Thyroid gland (tissue), 4 donors: Measurements from ENCODE around the gene CIDEC. TPM values are rescaled to one million over a fixed set of nuclear protein-coding genes. Genes with fewer than 3 reads are reported as not detected.
A peak's percentile ranks its signal among the peaks of the same experiment; 100 is the strongest.
"Not testable (repeated sequence)": the region's sequence is repeated elsewhere in the genome, so short reads cannot be mapped to it uniquely, and the experiment has no call there.

Experiments
- DNase-seq, 2 donors: peaks; one replicate each; pipeline ENCODE4 v3.0.0-alpha.2; 2019
- H3K27ac ChIP-seq, 3 donors: fragments of 200-600 bp; sonication (generic); 1 replicate in 2 of 3; 2 replicates in 1 of 3; pipeline ENCODE4 v1.5.1; 2016 to 2019; ENCODE audit warnings: mild to moderate bottlenecking in 1 of 3, moderate library complexity in 1 of 3
- H3K27me3 ChIP-seq: fragments of 200-600 bp; sonication (generic); one replicate; pipeline ENCODE4 v1.5.1; 2019
- H3K36me3 ChIP-seq, 2 donors: fragments of 200-600 bp; sonication (generic); one replicate each; pipeline ENCODE4 v1.5.1; 2016 to 2019
- H3K4me1 ChIP-seq, 2 donors: fragments of 200-600 bp; sonication (generic); one replicate each; pipeline ENCODE4 v1.5.1; 2017 to 2019
- H3K4me3 ChIP-seq, 3 donors: fragments of 200-600 bp; sonication (generic); replicated peaks in 1 of 3; 1 replicate in 2 of 3; 2 replicates in 1 of 3; pipeline ENCODE4 v1.5.1; 2016; ENCODE audit warnings: mild to moderate bottlenecking in 1 of 3
- H3K9me3 ChIP-seq: fragments of 200-600 bp; sonication (generic); one replicate; pipeline ENCODE4 v1.5.1; 2017
- POLR2A ChIP-seq, 2 donors: fragments of 450-650 bp; IDR thresholded peaks; one replicate each; pipeline ENCODE4 v1.6.1; 2017; ENCODE audit warnings: antibody characterized with exemption in 2 of 2, mild to moderate bottlenecking in 2 of 2, moderate library complexity in 1 of 2
- WGBS, 2 donors: methylation state at CpG; one replicate each; pipeline ENCODE4 v1.1.5; 2017; 5-methylcytosine and 5-hydroxymethylcytosine counted together
- intact Hi-C: fragments of 100-400 bp; cut with DNase I; formaldehyde crosslinking; loops from one replicate; pipeline ENCODE4 v1.15.1; 2023
- total RNA-seq, 4 donors: library from RNA; depleted of rRNA; stranded (reverse); fragments of >200 nt; gene quantifications; one replicate each; pipeline ENCODE4 v1.2.3, GENCODE V29; 2016
- TF ChIP-seq, protein P1 (sequence below), 6 experiments: fragments of 200-600 bp in 3 of 6; fragments of 450-650 bp in 3 of 6; sonication (generic) in 3 of 6; IDR thresholded peaks; one replicate each; pipeline ENCODE4 v1.5.1; 2016 to 2019; ENCODE audit warnings: antibody characterized with exemption in 6 of 6, mild to moderate bottlenecking in 2 of 6, inconsistent platforms in 1 of 6, moderate library complexity in 1 of 6

The CIDEC gene
- total RNA-seq, 4 donors from 2014 or later, result 2.2 to 9.4 (median 3.0) TPM

DNA sequence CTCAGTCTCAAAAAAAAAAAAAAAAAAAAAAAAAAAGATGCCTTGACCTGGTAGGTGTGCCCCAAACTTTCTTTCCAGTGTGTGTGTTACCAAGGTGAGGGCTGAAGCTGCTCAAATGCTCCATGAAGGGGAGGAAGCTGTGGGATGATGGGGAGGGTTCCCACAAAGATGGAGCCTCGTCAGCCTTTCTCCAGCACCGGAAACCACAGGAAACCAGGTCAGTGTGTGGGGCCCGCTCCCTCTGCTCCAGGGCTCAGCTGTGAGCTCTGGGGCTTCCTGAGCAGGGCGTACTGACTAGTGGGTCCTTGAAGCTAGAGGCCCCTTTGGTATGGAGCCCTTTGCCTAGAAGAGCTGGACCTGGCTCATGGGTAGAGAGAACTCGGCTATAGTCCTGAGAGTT, 21.9 kb upstream of the CIDEC start:
- Histone ChIP-seq H3K4me3 (no peak overlapping the region), H3K36me3 (no peaks in the 10 kb centered on the region), H3K27ac (peak overlapping the region in 1 of 3 donors; percentile 5), H3K4me1 (peaks cover 16 to 21% of the 10 kb centered on the region in 2 donors), H3K27me3 (no peaks in the 10 kb centered on the region), H3K9me3 (no peaks in the 10 kb centered on the region)
- no peak for DNase-seq
- intact Hi-C loops, result no loop called here
- TF ChIP-seq POLR2A (IDR thresholded peaks at IDR 0.05), result no peak
- TF ChIP-seq, protein P1, sequence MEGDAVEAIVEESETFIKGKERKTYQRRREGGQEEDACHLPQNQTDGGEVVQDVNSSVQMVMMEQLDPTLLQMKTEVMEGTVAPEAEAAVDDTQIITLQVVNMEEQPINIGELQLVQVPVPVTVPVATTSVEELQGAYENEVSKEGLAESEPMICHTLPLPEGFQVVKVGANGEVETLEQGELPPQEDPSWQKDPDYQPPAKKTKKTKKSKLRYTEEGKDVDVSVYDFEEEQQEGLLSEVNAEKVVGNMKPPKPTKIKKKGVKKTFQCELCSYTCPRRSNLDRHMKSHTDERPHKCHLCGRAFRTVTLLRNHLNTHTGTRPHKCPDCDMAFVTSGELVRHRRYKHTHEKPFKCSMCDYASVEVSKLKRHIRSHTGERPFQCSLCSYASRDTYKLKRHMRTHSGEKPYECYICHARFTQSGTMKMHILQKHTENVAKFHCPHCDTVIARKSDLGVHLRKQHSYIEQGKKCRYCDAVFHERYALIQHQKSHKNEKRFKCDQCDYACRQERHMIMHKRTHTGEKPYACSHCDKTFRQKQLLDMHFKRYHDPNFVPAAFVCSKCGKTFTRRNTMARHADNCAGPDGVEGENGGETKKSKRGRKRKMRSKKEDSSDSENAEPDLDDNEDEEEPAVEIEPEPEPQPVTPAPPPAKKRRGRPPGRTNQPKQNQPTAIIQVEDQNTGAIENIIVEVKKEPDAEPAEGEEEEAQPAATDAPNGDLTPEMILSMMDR (IDR thresholded peaks at IDR 0.05), result no peak
- 76 to 77% methylated on average over 5 of the region's 5 CpGs for WGBS, 2 donors

DNA sequence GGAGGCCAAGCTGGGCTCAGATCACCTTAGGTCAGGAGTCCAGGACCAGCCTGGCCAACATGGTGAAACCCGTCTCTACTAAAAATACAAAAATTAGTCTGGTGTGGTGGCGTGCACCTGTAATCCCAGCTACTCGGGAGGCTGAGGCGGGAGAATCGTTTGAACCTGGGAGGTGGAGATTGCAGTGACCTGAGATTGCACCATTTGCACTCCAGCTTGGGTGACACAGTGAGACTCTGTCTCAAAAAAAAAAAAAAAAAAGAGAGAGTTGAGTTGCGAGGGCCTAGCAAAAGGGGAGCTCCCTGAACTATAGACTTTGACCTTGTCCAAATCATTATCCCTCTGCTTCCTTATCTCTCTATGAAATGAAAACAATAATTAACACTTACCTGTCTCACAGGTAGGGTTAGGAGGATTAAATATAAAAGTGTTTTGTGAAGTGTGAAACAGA, 20.9 kb upstream of the CIDEC start:
- intact Hi-C loops, H3K36me3 ChIP-seq, DNase-seq, H3K9me3 ChIP-seq, H3K27me3 ChIP-seq, H3K4me3 ChIP-seq, H3K27ac ChIP-seq: not testable (repeated sequence)
- peaks cover 16 to 21% of the 10 kb centered on the region in 2 donors for H3K4me1 ChIP-seq
- WGBS, 2 donors, result 94 to 97% methylated on average over 6 of the region's 6 CpGs

DNA sequence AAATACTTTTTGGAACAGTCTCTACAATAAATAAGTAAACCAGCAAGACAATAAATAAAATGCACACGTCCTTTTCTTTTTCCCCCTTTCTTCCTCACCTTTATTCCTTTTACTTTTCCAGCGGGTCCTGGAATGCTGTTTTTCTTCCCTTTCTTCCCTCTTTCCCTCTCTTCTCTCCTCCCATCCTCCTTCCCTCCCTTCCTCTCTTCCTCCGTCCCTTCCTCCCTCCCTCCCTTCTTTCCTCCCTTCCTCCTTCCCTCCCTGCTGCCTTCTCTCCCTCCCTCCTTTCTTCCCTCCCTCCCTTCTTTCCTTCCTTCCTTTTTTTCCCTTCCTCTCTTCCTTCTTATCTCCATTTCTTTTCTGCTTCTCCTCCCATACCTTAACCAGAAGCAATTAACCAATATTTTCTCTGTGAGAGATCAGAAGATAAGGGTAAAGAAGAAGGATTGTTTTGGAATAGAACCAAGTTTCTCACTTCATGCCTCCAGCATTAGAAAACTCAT, 19.3 kb upstream of the CIDEC start:
- H3K9me3 ChIP-seq, result no peaks in the 10 kb centered on the region
- no peaks in the 10 kb centered on the region for H3K27me3 ChIP-seq
- H3K4me3 ChIP-seq, result no peak overlapping the region
- peaks cover 16 to 21% of the 10 kb centered on the region in 2 donors for H3K4me1 ChIP-seq
- no peaks in the 10 kb centered on the region for H3K36me3 ChIP-seq
- WGBS, 2 donors, result 77 to 79% methylated on average over 3 of the region's 3 CpGs
- no peak for TF ChIP-seq POLR2A (IDR thresholded peaks at IDR 0.05)
- TF ChIP-seq, protein P1 (IDR thresholded peaks at IDR 0.05), result no peak
- intact Hi-C loops, result no loop called here
- no peak for DNase-seq
- H3K27ac ChIP-seq, result no peak overlapping the region

DNA sequence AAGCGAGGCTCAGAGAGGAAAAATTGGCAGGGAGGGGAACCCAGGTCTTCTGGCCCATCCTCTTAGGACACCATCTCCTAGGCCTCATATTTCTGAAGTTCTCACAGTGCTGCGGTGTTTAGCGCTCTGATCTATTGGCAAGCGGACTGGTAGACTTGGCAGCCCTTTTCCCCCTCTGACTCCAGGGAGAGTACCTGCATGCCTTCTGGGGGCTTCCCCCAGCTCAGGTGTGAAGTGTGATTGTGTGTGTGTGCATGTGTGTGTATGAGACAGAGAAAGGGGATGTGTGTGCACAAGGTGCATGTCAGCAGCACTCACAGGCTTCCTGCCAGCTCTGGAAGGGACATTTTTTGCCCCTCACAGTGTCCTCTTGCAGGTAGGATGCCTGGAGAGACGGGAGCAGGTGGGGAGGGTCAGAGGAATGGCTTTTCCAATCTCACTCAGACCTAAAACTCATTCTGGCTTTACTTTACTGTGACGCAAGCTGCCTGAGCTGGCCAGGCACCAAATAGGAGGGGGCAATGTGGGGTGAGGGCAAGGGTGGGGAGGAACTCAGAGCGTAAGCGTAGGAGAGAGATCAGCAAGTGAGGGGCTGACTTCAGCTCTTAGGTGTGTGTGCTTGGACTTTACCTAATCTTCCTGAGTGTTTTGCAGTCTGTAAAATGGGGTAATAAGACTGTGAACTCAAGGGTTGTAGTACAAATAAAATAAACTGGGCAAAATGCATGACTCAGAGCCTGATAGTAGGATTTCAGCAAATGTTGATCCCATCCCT, 18.6 kb upstream of the CIDEC start:
- TF ChIP-seq POLR2A (IDR thresholded peaks at IDR 0.05), result no peak
- TF ChIP-seq, protein P1 (IDR thresholded peaks at IDR 0.05), result no peak
- Histone ChIP-seq H3K9me3 (no peaks in the 10 kb centered on the region), H3K4me3 (no peak overlapping the region), H3K36me3 (peaks cover 0 to under 1% of the 10 kb centered on the region in 2 donors), H3K27ac (no peak overlapping the region), H3K4me1 (peaks cover 16 to 18% of the 10 kb centered on the region in 2 donors), H3K27me3 (no peaks in the 10 kb centered on the region)
- DNase-seq, result no peak
- intact Hi-C loops, result no loop called here
- WGBS, 2 donors, result 70 to 72% methylated on average over 8 of the region's 8 CpGs

DNA sequence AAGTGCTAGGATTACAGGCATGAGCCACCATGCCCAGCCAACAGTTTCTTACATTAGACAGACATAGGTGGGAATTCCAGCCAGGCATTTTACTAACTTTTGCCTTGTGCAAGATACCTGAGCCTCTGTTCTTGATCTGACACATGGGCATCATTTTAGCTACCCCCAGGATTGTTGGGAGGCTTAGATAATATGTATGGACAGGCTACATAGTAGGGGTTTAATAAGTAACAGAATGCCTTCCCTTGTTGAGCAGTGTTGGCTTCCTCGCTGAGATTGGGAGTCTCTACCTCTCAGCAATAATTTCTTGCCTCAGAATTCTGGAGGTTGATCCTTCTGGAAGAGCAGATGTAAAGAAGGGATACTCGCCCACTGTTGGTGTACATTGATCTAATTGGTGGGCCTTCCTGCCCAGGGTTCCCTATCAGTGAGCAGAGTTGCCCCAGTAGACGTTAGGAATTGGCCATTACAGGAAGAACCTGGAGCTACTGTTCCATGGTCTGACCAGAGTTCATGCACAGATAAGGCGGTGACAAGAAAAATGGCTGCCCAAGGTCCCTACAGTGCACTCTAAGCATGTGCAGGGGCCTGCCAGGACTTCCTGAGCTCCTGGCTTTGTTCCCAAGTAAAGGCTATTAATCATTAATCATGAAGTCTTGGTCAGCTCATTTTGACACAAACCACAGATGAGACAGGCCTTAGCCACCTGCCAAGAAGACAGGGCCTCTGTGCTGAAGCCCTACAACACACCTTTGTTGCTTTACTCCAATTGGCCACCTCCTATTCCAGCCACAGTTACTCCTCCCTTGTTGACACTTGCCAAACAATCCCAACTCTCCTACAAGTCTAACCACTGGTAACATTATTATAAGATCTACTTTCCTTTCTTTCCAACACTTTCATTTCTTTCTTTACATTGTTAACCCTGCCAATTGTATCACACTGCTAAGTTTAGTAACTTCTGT, 17.6 kb upstream of the CIDEC start:
- DNase-seq, result no peak
- H3K4me1 ChIP-seq, result peaks cover 7 to 8% of the 10 kb centered on the region in 2 donors
- no peak overlapping the region for H3K27ac ChIP-seq
- 69 to 90% methylated on average over 4 of the region's 4 CpGs for WGBS, 2 donors
- H3K4me3 ChIP-seq, result no peak overlapping the region
- TF ChIP-seq POLR2A (IDR thresholded peaks at IDR 0.05), result no peak
- TF ChIP-seq, protein P1 (IDR thresholded peaks at IDR 0.05), result no peak
- intact Hi-C loops, result no loop called here
- H3K9me3 ChIP-seq, result no peaks in the 10 kb centered on the region
- H3K27me3 ChIP-seq, result no peaks in the 10 kb centered on the region
- peaks cover 7 to 10% of the 10 kb centered on the region in 2 donors for H3K36me3 ChIP-seq

DNA sequence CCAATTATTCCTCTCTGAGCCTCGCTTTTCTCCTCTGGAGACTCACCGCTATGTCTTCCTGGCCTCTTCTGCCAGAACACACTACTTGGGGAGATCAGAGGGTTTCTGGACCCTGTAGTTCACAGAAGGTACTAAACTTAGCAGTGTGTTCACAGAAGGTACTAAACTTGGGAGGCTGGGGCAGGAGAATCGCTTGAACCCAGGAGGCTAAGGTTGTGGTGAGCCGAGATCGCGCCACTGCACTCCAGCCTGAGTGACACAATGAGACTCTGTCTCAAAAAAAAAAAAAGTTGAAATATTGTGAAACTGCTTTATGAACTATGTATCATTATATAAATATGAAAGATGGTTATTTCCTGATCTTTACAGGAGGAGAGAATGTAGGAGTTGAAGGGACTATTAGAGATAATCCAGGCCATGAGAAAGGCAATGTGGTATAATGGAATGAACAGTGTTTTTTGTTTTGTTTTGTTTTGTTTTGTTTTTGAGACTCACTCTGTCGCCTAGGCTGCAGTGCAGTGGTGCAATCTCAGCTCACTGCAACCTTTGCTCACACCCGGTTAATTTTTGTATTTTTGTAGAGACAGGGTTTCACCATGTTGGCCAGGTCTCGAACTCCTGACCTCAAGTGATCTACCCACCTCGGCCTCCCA, 16.8 kb upstream of the CIDEC start:
- H3K27ac ChIP-seq, H3K4me1 ChIP-seq, H3K9me3 ChIP-seq, H3K27me3 ChIP-seq, H3K4me3 ChIP-seq, intact Hi-C loops, DNase-seq: not testable (repeated sequence)
- WGBS, 2 donors, result 94 to 96% methylated on average over 10 of the region's 10 CpGs
- peaks cover 7 to 13% of the 10 kb centered on the region in 2 donors for H3K36me3 ChIP-seq

DNA sequence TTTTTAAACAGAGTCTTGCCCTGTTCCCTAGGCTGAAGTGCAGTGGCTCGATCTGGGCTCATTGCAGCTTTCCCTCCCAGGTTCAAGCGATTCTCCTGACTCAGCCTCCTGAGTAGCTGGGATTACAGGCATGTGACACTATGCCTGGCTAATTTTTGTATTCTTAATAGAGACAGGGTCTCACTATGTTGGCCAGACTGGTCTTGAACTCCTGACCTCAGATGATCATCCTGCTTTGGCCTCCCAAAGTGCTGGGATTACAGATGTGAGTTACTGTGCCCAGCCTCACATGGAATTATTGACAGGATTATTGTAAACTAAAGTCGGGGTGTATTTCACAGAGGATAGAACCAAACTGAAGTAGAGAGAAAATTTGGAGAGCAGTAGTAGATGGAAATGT, 15.7 kb upstream of the CIDEC start:
- WGBS, 2 donors, result 92 to 93% methylated on average over 3 of the region's 3 CpGs
- intact Hi-C loops, H3K27me3 ChIP-seq, H3K9me3 ChIP-seq, DNase-seq, H3K4me3 ChIP-seq, H3K27ac ChIP-seq: not testable (repeated sequence)
- Histone ChIP-seq H3K4me1 (peaks cover 11% of the 10 kb centered on the region in 2 donors), H3K36me3 (peaks cover 7 to 13% of the 10 kb centered on the region in 2 donors)
